ENCODE measurements around the gene UBE2E3. TPM values are rescaled to one million over a fixed set of nuclear protein-coding genes. Genes with fewer than 3 reads are reported as not detected.

Gene UBE2E3
- total and polyA plus RNA-seq, 7 donors, result 61.9 to 125 (median 87.1) TPM

- no peak for TF ChIP-seq CTCF (IDR thresholded peaks at IDR 0.05)
- H3K27ac ChIP-seq, result no peak overlapping the region
- no peaks in the 10 kb centered on the region for H3K27me3 ChIP-seq (ENCODE audit: insufficient read depth in 3 of 3, low read length in 2 of 3)
- H3K4me3 ChIP-seq, result no peak overlapping the region
- no peaks in the 10 kb centered on the region for H3K9me3 ChIP-seq
- DNase-seq (no peak), ATAC-seq (no peak)
- no peaks in the 10 kb centered on the region for H3K36me3 ChIP-seq (ENCODE audit: insufficient read depth in 1 of 2, low read depth in 1 of 2)
- H3K4me1 ChIP-seq, result no peaks in the 10 kb centered on the region
- WGBS, 3 donors, result 93 to 98% (median 94%) methylated on average over 2 of the region's 2 CpGs
- intact Hi-C loops (cut with DNase I), result no loop called here
Observed at GRCh38 chr2:180952082-180952481, 28.3 kb upstream of the UBE2E3 start.

GRCh38 chr2:180952731-180953336, 27.6 kb upstream of the UBE2E3 start:
- Histone ChIP-seq H3K27ac (no peak overlapping the region), H3K36me3 (ENCODE audit: insufficient read depth in 1 of 2, low read depth in 1 of 2) (no peaks in the 10 kb centered on the region), H3K9me3 (no peaks in the 10 kb centered on the region), H3K27me3 (ENCODE audit: insufficient read depth in 3 of 3, low read length in 2 of 3) (no peaks in the 10 kb centered on the region), H3K4me1 (no peaks in the 10 kb centered on the region), H3K4me3 (no peak overlapping the region)
- intact Hi-C loops (cut with DNase I), result no loop called here
- ATAC-seq, result no peak
- no peak for TF ChIP-seq CTCF (IDR thresholded peaks at IDR 0.05)
- no peak for DNase-seq

- Histone ChIP-seq H3K27me3 (ENCODE audit: insufficient read depth in 3 of 3, low read length in 2 of 3) (no peaks in the 10 kb centered on the region), H3K36me3 (ENCODE audit: insufficient read depth in 1 of 2, low read depth in 1 of 2) (no peaks in the 10 kb centered on the region), H3K27ac (no peak overlapping the region), H3K4me3 (no peak overlapping the region), H3K4me1 (no peaks in the 10 kb centered on the region), H3K9me3 (no peaks in the 10 kb centered on the region)
- no peak for TF ChIP-seq CTCF (IDR thresholded peaks at IDR 0.05)
- ATAC-seq (no peak), DNase-seq (no peak)
- intact Hi-C loops (cut with DNase I), result no loop called here
Observed at GRCh38 chr2:180953550-180953949, 26.9 kb upstream of the UBE2E3 start.

- Histone ChIP-seq H3K36me3 (ENCODE audit: insufficient read depth in 1 of 2, low read depth in 1 of 2) (no peaks in the 10 kb centered on the region), H3K4me3 (no peak overlapping the region), H3K4me1 (no peaks in the 10 kb centered on the region), H3K27ac (no peak overlapping the region), H3K27me3 (ENCODE audit: insufficient read depth in 3 of 3, low read length in 2 of 3) (no peaks in the 10 kb centered on the region), H3K9me3 (no peaks in the 10 kb centered on the region)
- intact Hi-C loops (cut with DNase I), result no loop called here
- no peak for TF ChIP-seq CTCF (IDR thresholded peaks at IDR 0.05)
- DNase-seq, result no peak
- ATAC-seq, result no peak
Observed at GRCh38 chr2:180955101-180955500, 25.3 kb upstream of the UBE2E3 start.

GRCh38 chr2:180959787-180960186, 20.6 kb upstream of the UBE2E3 start:
- intact Hi-C loops (cut with DNase I), result no loop called here
- H3K4me1 ChIP-seq, result no peaks in the 10 kb centered on the region
- H3K36me3 ChIP-seq (ENCODE audit: insufficient read depth in 1 of 2, low read depth in 1 of 2), result no peaks in the 10 kb centered on the region
- no peak for TF ChIP-seq CTCF (IDR thresholded peaks at IDR 0.05)
- 73 to 91% (median 74%) methylated on average over 1 of the region's 1 CpG for WGBS, 3 donors
- H3K4me3 ChIP-seq, result no peak overlapping the region
- ATAC-seq (no peak), DNase-seq (no peak)
- H3K27ac ChIP-seq, result no peak overlapping the region
- no peaks in the 10 kb centered on the region for H3K27me3 ChIP-seq (ENCODE audit: insufficient read depth in 3 of 3, low read length in 2 of 3)
- H3K9me3 ChIP-seq, result no peaks in the 10 kb centered on the region
